Astrocyte (in vitro differentiated cells and primary cell): Measurements from ENCODE around the gene SPINK8. TPM values are rescaled to one million over a fixed set of nuclear protein-coding genes. Genes with fewer than 3 reads are reported as not detected.

ENCODE experiments used
- DNase-seq: peaks from one replicate; pipeline ENCODE4 v3.0.0-alpha.2; 2010; ENCODE audit warnings: low read depth
- FAIRE-seq: peaks from 2 replicates; lab custom pipeline; 2011; peaks lifted over from hg19 to GRCh38; lab: Jason Lieb, UNC
- H2AFZ ChIP-seq: 2 replicates; pipeline ENCODE4 v1.6.0; 2012; ENCODE audit warnings: low read depth, low read length, inconsistent platforms
- H3K27ac ChIP-seq: 2 replicates; pipeline ENCODE4 v1.5.1; 2011; ENCODE audit warnings: low read depth, low read length, inconsistent platforms
- H3K27me3 ChIP-seq: 2 replicates; pipeline ENCODE4 v1.6.0; 2011; ENCODE audit warnings: low read length, inconsistent platforms; ENCODE audit not compliant: insufficient read depth
- H3K36me3 ChIP-seq: 2 replicates; pipeline ENCODE4 v1.5.1; 2011; ENCODE audit warnings: low read length, inconsistent platforms; ENCODE audit not compliant: insufficient read depth
- H3K4me1 ChIP-seq: 2 replicates; pipeline ENCODE4 v1.5.1; 2011; ENCODE audit warnings: low read length, inconsistent platforms; ENCODE audit not compliant: insufficient read depth
- H3K4me2 ChIP-seq: 2 replicates; pipeline ENCODE4 v1.6.0; 2012; ENCODE audit warnings: low read length, inconsistent platforms
- H3K4me3 ChIP-seq: 2 replicates; pipeline ENCODE4 v1.5.1; 2011; ENCODE audit warnings: low read depth, mild to moderate bottlenecking, low read length, inconsistent platforms; ENCODE audit not compliant: insufficient read depth
- H3K79me2 ChIP-seq: 2 replicates; pipeline ENCODE4 v1.6.0; 2012; ENCODE audit warnings: mild to moderate bottlenecking, low read length, inconsistent platforms; ENCODE audit not compliant: insufficient read depth
- H3K9ac ChIP-seq: 2 replicates; pipeline ENCODE4 v1.6.0; 2012; ENCODE audit warnings: mild to moderate bottlenecking, low read length, inconsistent platforms
- H3K9me3 ChIP-seq: 2 replicates; pipeline ENCODE4 v1.5.1; 2012; ENCODE audit warnings: low read depth, mild to moderate bottlenecking, low read length, inconsistent platforms; ENCODE audit not compliant: insufficient read depth
- H4K20me1 ChIP-seq: 2 replicates; pipeline ENCODE4 v1.6.0; 2012; ENCODE audit warnings: low read length, inconsistent platforms; ENCODE audit not compliant: insufficient read depth
- H3K27ac Mint-ChIP-seq: one replicate; pipeline ENCODE4 v1.8.0; 2021; ENCODE audit warnings: mild to moderate bottlenecking, mixed read lengths; ENCODE audit not compliant: unreplicated experiment
- H3K27me3 Mint-ChIP-seq: one replicate; pipeline ENCODE4 v1.8.0; 2021; ENCODE audit warnings: low read depth, mixed read lengths; ENCODE audit not compliant: unreplicated experiment
- H3K36me3 Mint-ChIP-seq: one replicate; pipeline ENCODE4 v1.8.0; 2021; ENCODE audit warnings: low read depth, mixed read lengths; ENCODE audit not compliant: unreplicated experiment
- H3K4me1 Mint-ChIP-seq: one replicate; pipeline ENCODE4 v1.8.0; 2021; ENCODE audit warnings: low read depth, mixed read lengths; ENCODE audit not compliant: unreplicated experiment
- H3K4me3 Mint-ChIP-seq: one replicate; pipeline ENCODE4 v1.8.0; 2021; ENCODE audit warnings: mild to moderate bottlenecking, moderate library complexity, mixed read lengths; ENCODE audit not compliant: unreplicated experiment
- H3K9me3 Mint-ChIP-seq: one replicate; pipeline ENCODE4 v1.8.0; 2021; ENCODE audit warnings: mild to moderate bottlenecking, mixed read lengths; ENCODE audit not compliant: unreplicated experiment
- CTCF ChIP-seq: IDR thresholded peaks from 2 replicates; pipeline ENCODE4 v1.5.1; 2011; ENCODE audit warnings: low read depth, mild to moderate bottlenecking, inconsistent platforms, low read length, moderate library complexity; ENCODE audit not compliant: insufficient read depth
- EZH2 ChIP-seq: IDR thresholded peaks from 2 replicates; pipeline ENCODE4 v1.6.1; 2012; ENCODE audit warnings: mild to moderate bottlenecking, low read length, inconsistent platforms; ENCODE audit not compliant: insufficient read depth
- microRNA-seq: library from miRNA; unstranded; fragments of <30 nt; microRNA quantifications from one replicate; pipeline ENCODE4 v1.2.0, GENCODE V29; 2020
- total RNA-seq: library from RNA; stranded (reverse); gene quantifications from 2 replicates; pipeline ENCODE4 v1.2.1, GENCODE V29; 2021

Gene SPINK8
- total RNA-seq, 1 donor from 2014 or later = not detected

GRCh38 chr3:48267782-48268181 lies 65.7 kb downstream of the SPINK8 start:
- FAIRE-seq (no peak), DNase-seq (no peak)
- H4K20me1 ChIP-seq = no peaks in the 10 kb centered on the region
- H3K4me2 ChIP-seq = no peak overlapping the region
- TF ChIP-seq EZH2 = no peak
- TF ChIP-seq CTCF = no peak
- no peaks in the 10 kb centered on the region for H3K4me1 ChIP-seq
- H3K4me3 ChIP-seq = no peak overlapping the region
- no peaks in the 10 kb centered on the region for H3K27me3 ChIP-seq
- H3K27me3 Mint-ChIP-seq = no peaks in the 10 kb centered on the region
- no peak overlapping the region for H2AFZ ChIP-seq
- H3K4me1 Mint-ChIP-seq = peaks cover 14% of the 10 kb centered on the region
- H3K9me3 Mint-ChIP-seq = no peaks in the 10 kb centered on the region
- no peak overlapping the region for H3K9ac ChIP-seq
- H3K79me2 ChIP-seq = no peaks in the 10 kb centered on the region
- H3K27ac Mint-ChIP-seq = no peak overlapping the region
- no peaks in the 10 kb centered on the region for H3K9me3 ChIP-seq
- H3K36me3 Mint-ChIP-seq = peaks cover 28% of the 10 kb centered on the region
- H3K36me3 ChIP-seq = no peaks in the 10 kb centered on the region
- no peak overlapping the region for H3K4me3 Mint-ChIP-seq
- no peak overlapping the region for H3K27ac ChIP-seq

- Histone ChIP-seq H3K9me3 (no peaks in the 10 kb centered on the region), H4K20me1 (no peaks in the 10 kb centered on the region), H3K27ac (no peak overlapping the region), H3K79me2 (no peaks in the 10 kb centered on the region), H3K4me3 (no peak overlapping the region), H3K27me3 (no peaks in the 10 kb centered on the region), H2AFZ (no peak overlapping the region), H3K4me2 (no peak overlapping the region), H3K9ac (no peak overlapping the region), H3K4me1 (no peaks in the 10 kb centered on the region), H3K36me3 (peaks cover 2% of the 10 kb centered on the region)
- DNase-seq (no peak), FAIRE-seq (no peak)
- TF ChIP-seq EZH2 (no peak), CTCF (no peak)
- no peaks in the 10 kb centered on the region for H3K4me1 Mint-ChIP-seq
- peaks cover 20% of the 10 kb centered on the region for H3K36me3 Mint-ChIP-seq
- no peaks in the 10 kb centered on the region for H3K9me3 Mint-ChIP-seq
- H3K4me3 Mint-ChIP-seq = no peak overlapping the region
- no peaks in the 10 kb centered on the region for H3K27me3 Mint-ChIP-seq
- no peak overlapping the region for H3K27ac Mint-ChIP-seq
These were observed 74.9 kb downstream of the SPINK8 start for GRCh38 chr3:48258530-48258929.

Small RNA genes within 50 kb of the gene (microRNA-seq; reads per million reads assigned to microRNA genes)
- not detected for gene MIR2115

Other genes starting within 250 kb of the SPINK8 start
- gene CDC25A, start 145.2 kb downstream of the SPINK8 start, total RNA-seq = 4.6 and 5.1 TPM in 2 replicates
- not detected in 2 replicates for gene CAMP, start 110.2 kb downstream of the SPINK8 start, total RNA-seq
- 9.1 and 9.9 TPM in 2 replicates for gene ZNF589, start 92.6 kb downstream of the SPINK8 start, total RNA-seq
- gene NME6, start 32.3 kb downstream of the SPINK8 start, total RNA-seq = 23.3 and 25.0 TPM in 2 replicates
- gene FBXW12, start 38.6 kb upstream of the SPINK8 start, total RNA-seq = not detected in 2 replicates
- gene PLXNB1, start 96.4 kb upstream of the SPINK8 start, total RNA-seq = 42.0 and 59.2 TPM in 2 replicates
- gene CCDC51, start 106.5 kb upstream of the SPINK8 start, total RNA-seq = 16.4 and 16.5 TPM in 2 replicates
- 252 and 272 TPM in 2 replicates for gene TMA7, start 106.6 kb upstream of the SPINK8 start, total RNA-seq
- 6.2 and 6.6 TPM in 2 replicates for gene ATRIP, start 113.1 kb upstream of the SPINK8 start, total RNA-seq
- gene SHISA5, start 170.5 kb upstream of the SPINK8 start, total RNA-seq = 333 and 346 TPM in 2 replicates
- gene PFKFB4, start 223.1 kb upstream of the SPINK8 start, total RNA-seq = 27.5 and 27.8 TPM in 2 replicates
- gene UCN2, start 230.1 kb upstream of the SPINK8 start, total RNA-seq = 2.8 and 3.3 TPM in 2 replicates